GM12873 (cell line): Measurements from ENCODE around the gene GALK1.

ENCODE experiments used
- CTCF ChIP-seq: IDR thresholded peaks from 2 replicates; pipeline ENCODE4 v1.5.1; 2012; ENCODE audit warnings: low read depth, mild to moderate bottlenecking, moderate library complexity, low read length, control low read depth; ENCODE audit not compliant: insufficient read depth; ENCODE audit errors: missing control alignments

GALK1 gene

GRCh38 chr17:75767881-75768280 lies 2.9 kb upstream of the GALK1 start:
- no peak for TF ChIP-seq CTCF

- no peak for TF ChIP-seq CTCF
Observed at GRCh38 chr17:75765981-75766380, 989 bp upstream of the GALK1 start.

- TF ChIP-seq CTCF: no peak
Observed at GRCh38 chr17:75764417-75764710, 628 bp downstream of the GALK1 start.

GRCh38 chr17:75763613-75764416 lies 1.2 kb downstream of the GALK1 start:
- TF ChIP-seq CTCF: no peak

- TF ChIP-seq CTCF: no peak
Observed at GRCh38 chr17:75763269-75763607, 1.8 kb downstream of the GALK1 start.

- no peak for TF ChIP-seq CTCF
Observed at GRCh38 chr17:75762513-75763268, 2.3 kb downstream of the GALK1 start.

- TF ChIP-seq CTCF: no peak
Observed at GRCh38 chr17:75759457-75759856, 5.5 kb downstream of the GALK1 start.
